Loucy (cell line): ENCODE measurements around the gene RAB11FIP5.

ENCODE experiments used
- EZH2phosphoT487 ChIP-seq: fragments of 200-600 bp; IDR thresholded peaks from 2 replicates; pipeline ENCODE4 v1.6.1; 2018; ENCODE audit warnings: antibody characterized with exemption, mild to moderate bottlenecking, moderate library complexity, borderline replicate concordance
- TF ChIP-seq, protein P1 (sequence below): fragments of 200-600 bp; sonication (generic); conservative IDR thresholded peaks from 2 replicates; pipeline ENCODE4 v1.5.1; 2014; ENCODE audit warnings: mild to moderate bottlenecking, antibody characterized with exemption, low read length

DNA sequence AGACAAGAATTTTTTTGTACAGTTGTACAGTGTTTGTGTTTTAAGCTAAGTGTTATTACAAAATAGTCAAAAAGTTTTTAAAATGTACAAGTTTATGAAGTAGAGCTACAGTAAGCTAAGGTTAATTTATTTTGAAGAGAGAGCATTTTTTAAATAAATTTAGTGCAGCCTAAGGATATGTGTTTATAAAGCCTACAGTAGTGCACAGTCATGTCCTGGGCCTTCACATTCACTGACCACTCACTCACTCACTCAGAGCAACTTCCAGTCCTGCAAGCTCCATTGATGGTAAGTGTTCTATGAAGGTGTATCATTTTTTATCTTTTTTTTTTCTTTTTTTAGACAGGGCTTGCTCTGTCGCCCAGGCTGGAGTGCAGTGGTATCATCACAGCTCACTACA lies 85.4 kb downstream of the RAB11FIP5 start:
- TF ChIP-seq, protein P1, sequence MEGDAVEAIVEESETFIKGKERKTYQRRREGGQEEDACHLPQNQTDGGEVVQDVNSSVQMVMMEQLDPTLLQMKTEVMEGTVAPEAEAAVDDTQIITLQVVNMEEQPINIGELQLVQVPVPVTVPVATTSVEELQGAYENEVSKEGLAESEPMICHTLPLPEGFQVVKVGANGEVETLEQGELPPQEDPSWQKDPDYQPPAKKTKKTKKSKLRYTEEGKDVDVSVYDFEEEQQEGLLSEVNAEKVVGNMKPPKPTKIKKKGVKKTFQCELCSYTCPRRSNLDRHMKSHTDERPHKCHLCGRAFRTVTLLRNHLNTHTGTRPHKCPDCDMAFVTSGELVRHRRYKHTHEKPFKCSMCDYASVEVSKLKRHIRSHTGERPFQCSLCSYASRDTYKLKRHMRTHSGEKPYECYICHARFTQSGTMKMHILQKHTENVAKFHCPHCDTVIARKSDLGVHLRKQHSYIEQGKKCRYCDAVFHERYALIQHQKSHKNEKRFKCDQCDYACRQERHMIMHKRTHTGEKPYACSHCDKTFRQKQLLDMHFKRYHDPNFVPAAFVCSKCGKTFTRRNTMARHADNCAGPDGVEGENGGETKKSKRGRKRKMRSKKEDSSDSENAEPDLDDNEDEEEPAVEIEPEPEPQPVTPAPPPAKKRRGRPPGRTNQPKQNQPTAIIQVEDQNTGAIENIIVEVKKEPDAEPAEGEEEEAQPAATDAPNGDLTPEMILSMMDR: no peak
- no peak for TF ChIP-seq EZH2phosphoT487
